ENCODE data around the gene CHST10.

Gene CHST10

DNA sequence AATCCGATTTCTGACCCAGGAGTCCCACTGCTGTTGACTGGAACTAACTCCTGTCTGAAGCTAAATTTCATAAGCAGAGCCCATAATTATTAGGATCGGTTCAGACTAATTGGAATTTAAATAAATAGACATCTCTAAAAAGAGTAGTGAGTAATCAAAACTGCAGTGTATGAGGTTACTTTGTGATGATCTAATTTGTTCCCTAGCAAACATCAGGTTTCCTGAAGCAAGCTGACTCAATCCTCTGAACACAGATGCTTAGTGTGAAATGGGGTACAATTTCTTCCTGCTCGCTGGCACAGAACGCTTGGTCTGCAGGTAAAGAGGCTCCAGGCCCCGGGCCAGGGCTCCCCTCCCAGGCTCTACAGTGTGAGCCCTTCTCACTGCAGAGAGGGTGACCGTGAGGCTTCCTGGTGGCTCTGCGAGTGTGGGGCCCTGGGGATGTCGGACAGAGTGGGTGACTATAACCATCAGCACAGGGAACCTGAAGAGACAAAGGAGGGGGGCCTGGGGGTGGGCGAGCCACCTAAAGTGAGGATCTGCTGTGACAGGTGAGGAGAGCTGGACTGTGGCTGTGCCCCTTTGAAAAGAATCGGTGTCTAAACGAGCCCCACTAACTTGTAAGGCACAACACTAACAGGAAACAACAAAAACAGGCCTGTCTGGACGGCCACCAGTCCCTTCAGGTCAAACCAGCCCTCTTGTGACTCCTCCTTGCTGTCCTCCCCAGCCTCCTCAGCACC, 20.2 kb downstream of the CHST10 start:
- H3K4me3 ChIP-seq (replicated peaks; ENCODE audit: low read depth, low read length): no peak overlapping the region
- TF ChIP-seq, protein P1, sequence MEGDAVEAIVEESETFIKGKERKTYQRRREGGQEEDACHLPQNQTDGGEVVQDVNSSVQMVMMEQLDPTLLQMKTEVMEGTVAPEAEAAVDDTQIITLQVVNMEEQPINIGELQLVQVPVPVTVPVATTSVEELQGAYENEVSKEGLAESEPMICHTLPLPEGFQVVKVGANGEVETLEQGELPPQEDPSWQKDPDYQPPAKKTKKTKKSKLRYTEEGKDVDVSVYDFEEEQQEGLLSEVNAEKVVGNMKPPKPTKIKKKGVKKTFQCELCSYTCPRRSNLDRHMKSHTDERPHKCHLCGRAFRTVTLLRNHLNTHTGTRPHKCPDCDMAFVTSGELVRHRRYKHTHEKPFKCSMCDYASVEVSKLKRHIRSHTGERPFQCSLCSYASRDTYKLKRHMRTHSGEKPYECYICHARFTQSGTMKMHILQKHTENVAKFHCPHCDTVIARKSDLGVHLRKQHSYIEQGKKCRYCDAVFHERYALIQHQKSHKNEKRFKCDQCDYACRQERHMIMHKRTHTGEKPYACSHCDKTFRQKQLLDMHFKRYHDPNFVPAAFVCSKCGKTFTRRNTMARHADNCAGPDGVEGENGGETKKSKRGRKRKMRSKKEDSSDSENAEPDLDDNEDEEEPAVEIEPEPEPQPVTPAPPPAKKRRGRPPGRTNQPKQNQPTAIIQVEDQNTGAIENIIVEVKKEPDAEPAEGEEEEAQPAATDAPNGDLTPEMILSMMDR (IDR thresholded peaks at IDR 0.05; ENCODE audit: low read depth, low read length, missing control alignments): no peak
- DNase-seq (ENCODE audit: extremely low read depth, low read depth): no peak

DNA sequence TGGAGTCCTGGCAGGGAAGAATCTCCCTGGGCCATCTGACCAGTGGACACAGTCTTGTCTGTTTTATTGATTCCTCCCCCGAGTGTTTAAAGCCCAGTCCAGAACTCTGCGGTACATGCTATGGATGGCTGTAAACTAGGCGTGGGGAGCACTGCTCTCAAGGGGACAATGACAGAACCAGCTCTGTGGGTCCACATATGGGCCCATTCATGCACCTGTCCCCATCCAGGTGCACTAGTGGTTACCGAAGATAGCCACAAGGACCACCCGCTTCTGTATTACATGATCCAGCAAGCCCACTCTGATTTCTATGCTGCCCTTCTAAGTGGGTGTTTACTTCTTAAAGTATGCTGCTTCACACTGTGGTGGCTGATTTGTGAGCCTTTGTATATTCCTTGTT, 21.0 kb downstream of the CHST10 start:
- TF ChIP-seq, protein P1 (IDR thresholded peaks at IDR 0.05; ENCODE audit: low read depth, low read length, missing control alignments): no peak
- H3K4me3 ChIP-seq (replicated peaks; ENCODE audit: low read depth, low read length): no peak overlapping the region
- DNase-seq (ENCODE audit: extremely low read depth, low read depth): no peak

DNA sequence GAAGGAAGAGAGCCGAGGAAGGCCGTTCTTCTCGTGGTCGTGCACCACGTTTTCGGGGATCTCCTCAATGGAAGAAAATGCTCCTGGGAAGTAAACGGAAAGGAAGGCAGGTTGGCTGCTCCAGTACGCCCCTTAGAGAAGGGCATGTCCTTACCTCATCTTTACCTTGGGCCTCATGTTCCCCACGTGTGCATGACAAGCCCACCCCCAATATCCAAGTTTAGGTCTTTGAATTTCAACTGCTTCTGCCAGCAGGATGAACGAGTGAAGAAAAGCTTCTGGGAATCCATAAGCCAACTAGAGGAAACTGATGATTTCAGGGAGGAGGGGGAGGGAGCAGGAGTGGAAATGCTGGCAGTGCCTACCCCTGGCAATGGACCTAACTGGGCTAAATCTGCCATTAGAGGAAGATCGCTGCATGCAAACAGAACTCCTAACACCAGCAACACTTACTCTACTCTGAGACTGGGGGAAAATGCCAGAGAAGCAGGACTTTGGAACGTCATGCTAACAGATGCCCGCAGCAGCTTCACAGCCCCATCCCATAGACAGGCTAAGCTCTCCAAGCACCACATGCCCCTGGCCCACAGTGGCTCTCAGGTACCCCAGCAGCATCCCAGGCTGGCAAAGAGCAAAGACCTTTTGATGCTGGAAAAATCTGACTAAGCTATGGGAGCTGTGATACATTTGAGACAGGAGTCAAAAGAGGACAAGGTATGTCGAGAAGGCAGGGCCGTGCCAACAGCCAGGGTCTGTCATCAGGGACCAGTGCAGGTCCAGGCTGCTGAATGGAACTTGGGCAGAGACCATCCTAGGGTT, 21.7 kb downstream of the CHST10 start:
- no peak for DNase-seq (ENCODE audit: extremely low read depth, low read depth)
- H3K4me3 ChIP-seq (replicated peaks; ENCODE audit: low read depth, low read length): no peak overlapping the region
- TF ChIP-seq, protein P1 (IDR thresholded peaks at IDR 0.05; ENCODE audit: low read depth, low read length, missing control alignments): no peak

DNA sequence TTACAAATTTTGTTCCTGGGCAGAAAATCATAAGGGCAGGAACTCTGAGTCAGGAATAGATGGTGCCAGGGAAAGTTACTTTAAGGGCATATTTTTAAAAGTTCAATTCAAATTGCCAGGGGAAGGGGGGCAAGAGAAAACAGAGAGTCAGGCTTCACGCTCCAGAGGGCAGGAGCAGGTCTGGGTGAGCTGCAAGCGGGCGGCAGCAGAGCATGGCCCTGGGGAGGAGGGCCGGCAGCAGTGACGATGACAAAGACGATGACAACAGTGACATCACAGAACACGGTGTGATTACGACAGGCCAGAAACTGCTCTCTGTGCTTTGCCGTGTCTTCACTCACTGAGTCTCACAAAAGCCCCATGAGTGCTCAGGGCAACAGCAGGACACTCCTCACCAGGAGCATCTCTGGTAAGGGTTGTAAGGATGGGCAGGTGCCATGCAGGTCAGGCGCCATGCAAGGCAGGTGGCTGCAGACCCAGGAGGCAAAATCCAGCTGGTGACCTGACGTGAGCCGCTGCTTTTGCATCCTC, 23.3 kb downstream of the CHST10 start:
- no peak for DNase-seq (ENCODE audit: extremely low read depth, low read depth)
- no peak overlapping the region for H3K4me3 ChIP-seq (replicated peaks; ENCODE audit: low read depth, low read length)
- TF ChIP-seq, protein P1 (IDR thresholded peaks at IDR 0.05; ENCODE audit: low read depth, low read length, missing control alignments): no peak

DNA sequence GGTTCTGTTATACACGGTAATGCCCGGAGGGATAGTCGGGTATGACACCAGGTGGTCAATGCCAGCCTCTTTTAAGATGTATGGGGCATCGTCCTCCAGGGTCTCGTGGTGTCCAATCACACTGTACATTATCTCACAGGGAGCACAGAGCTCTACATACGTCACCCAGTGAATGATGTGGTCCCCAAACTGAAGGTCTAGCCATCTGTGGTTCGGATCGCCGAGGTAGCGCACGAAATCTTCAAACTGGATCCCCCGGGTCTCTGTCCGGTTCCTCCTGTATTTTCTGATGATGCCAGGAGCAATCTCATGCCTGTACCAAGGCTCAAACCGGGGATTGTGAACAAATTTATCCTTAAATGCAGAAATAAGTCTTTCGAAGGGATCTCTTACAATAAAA, 24.1 kb downstream of the CHST10 start:
- H3K4me3 ChIP-seq (replicated peaks; ENCODE audit: low read depth, low read length): no peak overlapping the region
- no peak for DNase-seq (ENCODE audit: extremely low read depth, low read depth)
- TF ChIP-seq, protein P1 (IDR thresholded peaks at IDR 0.05; ENCODE audit: low read depth, low read length, missing control alignments): no peak

DNA sequence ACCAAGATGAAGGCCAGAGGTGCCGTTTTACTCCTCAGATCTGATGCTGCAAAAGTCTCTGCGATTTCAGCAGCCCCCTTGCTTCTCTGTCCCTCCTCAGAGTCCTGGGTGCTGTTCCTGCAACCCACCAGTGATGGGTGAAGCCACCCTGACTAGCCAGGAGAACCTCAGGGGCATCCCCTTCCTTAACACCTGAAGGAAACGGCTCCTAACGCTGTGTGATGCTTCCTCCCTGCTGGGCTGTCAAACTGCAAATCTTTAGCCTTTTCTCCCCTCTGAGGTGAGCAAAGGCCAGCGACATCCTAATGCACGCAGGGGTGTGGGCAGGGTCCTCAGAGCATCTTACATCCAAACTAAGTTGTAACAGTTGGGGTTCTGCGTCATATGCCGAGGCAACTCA, 24.8 kb downstream of the CHST10 start:
- H3K4me3 ChIP-seq (replicated peaks; ENCODE audit: low read depth, low read length): no peak overlapping the region
- TF ChIP-seq, protein P1 (IDR thresholded peaks at IDR 0.05; ENCODE audit: low read depth, low read length, missing control alignments): no peak
- DNase-seq (ENCODE audit: extremely low read depth, low read depth): no peak
